Heart right ventricle (tissue), 16 donors: ENCODE measurements around the gene SLC22A13. TPM values are rescaled to one million over a fixed set of nuclear protein-coding genes. Genes with fewer than 3 reads are reported as not detected.

Experiments used
- ATAC-seq, 8 donors: fragments of 200-7000 bp; cut with Tn5 transposase; one replicate each; pipeline ENCODE4 v1.9.1; 2020; ENCODE audit warnings: mild to moderate bottlenecking in 8 of 8, moderate library complexity in 8 of 8, moderate number of reproducible peaks in 1 of 8
- DNase-seq, 2 donors: peaks; one replicate each; pipeline ENCODE4 v3.0.0-alpha.2; 2020
- H3K27ac ChIP-seq, 10 donors: fragments of 200-600 bp; sonication (generic) in 2 of 10; one replicate each; pipeline versions ENCODE4 v1.5.0 to v1.8.0; 2020 to 2022; ENCODE audit warnings: mild to moderate bottlenecking in 3 of 10
- H3K27me3 ChIP-seq, 7 donors: fragments of 200-600 bp; one replicate each; pipeline ENCODE4 v1.8.0; 2021 to 2022; ENCODE audit warnings: mild to moderate bottlenecking in 2 of 7
- H3K36me3 ChIP-seq, 9 donors: fragments of 200-600 bp; sonication (generic) in 1 of 9; one replicate each; pipeline versions ENCODE4 v1.5.0 to v1.8.0; 2020 to 2022; ENCODE audit warnings: mild to moderate bottlenecking in 2 of 9
- H3K4me1 ChIP-seq, 9 donors: fragments of 200-600 bp; sonication (generic) in 1 of 9; one replicate each; pipeline versions ENCODE4 v1.5.0 to v1.8.0; 2020 to 2022; ENCODE audit warnings: mild to moderate bottlenecking in 4 of 9
- H3K4me3 ChIP-seq, 10 donors: fragments of 200-600 bp; sonication (generic) in 2 of 10; one replicate each; pipeline versions ENCODE4 v1.5.0 to v1.8.0; 2020 to 2022; ENCODE audit warnings: mild to moderate bottlenecking in 7 of 10, moderate library complexity in 2 of 10
- H3K9me3 ChIP-seq, 11 donors: fragments of 200-600 bp in 10 of 11; sonication (generic) in 2 of 11; one replicate each; pipeline versions ENCODE4 v1.5.0 to v1.8.0; 2013 to 2022; ENCODE audit warnings: mild to moderate bottlenecking in 2 of 11, control low read depth in 1 of 11, moderate library complexity in 1 of 11
- WGBS, 2 donors: extraction: QIAGEN DNeasy Blood & Tissue Kit; methylation state at CpG; one replicate each; pipeline ENCODE4 v1.1.7; 2013; ENCODE audit warnings: inconsistent platforms in 1 of 2; 5-methylcytosine and 5-hydroxymethylcytosine counted together
- intact Hi-C, 10 donors: fragments of 100-400 bp; cut with DNase I; formaldehyde crosslinking; loops; one replicate each; pipeline versions ENCODE4 v1.11.1 to v1.14.2; 2022
- polyA plus RNA-seq, 2 donors: library from polyadenylated mRNA; stranded (reverse); fragments of 200-250 nt; gene quantifications; one replicate each; pipeline ENCODE4 v1.2.3, GENCODE V29; 2013
- total RNA-seq, 10 donors: library from RNA; stranded (reverse); fragmentation: NEBNext Ultra II Directional in 3 of 10; extraction: Animal tissue kit (Norgen Biotek cat#: 25700) in 3 of 10; gene quantifications; one replicate each; pipeline versions ENCODE4 v1.2.1 to v1.2.4, GENCODE V29; 2021 to 2023
- TF ChIP-seq, protein P1 (sequence below), 9 donors: fragments of 200-600 bp; sonication (generic) in 2 of 9; IDR thresholded peaks; one replicate each; pipeline versions ENCODE4 v1.5.0 to v1.8.0; 2021 to 2022; ENCODE audit warnings: antibody characterized with exemption in 9 of 9, mild to moderate bottlenecking in 5 of 9, moderate library complexity in 1 of 9
- donor health status: Arrhythmogenic right ventricular cardiomyopathy.
- donor health status: ischemic (EF 13 %, LVEDD 7.1; RV severe dilation, severe dysfunction).
- donor health status: healthy with polysubstance abuse.
- donor health status: DM: no; HTN: yes; CAD: no.
- donor health status: DM: no; HTN: no; CAD: no.
- donor health status: ischemic (EF 25% LVEDD 6.9; RV normal size, moderate dysfunction).
- donor health status: ischemic (EF 25% LVEDD 5.7; RV mildly dilated, moderate dysfunction).
- donor health status: healthy.
- donor health status: DM: yes; HTN: yes; CAD: no.
- donor health status: Ischemic cardiomyopathy.
- donor health status: ischemic (EF 35%, LVEDD 5.7; RV mildly dilated, moderate dysfunction).
- donor health status: nonischemic (EF 11% LVEDD 7.7; RV severe dilation, severe dysfunction).
- donor health status: DM: yes; HTN: yes; CAD: no.
- donor health status: PGD.
- donor health status: ischemic (EF 29% LVEDD 5.4; RV normal size, mild dysfunction).
- donor health status: nonischemic (EF 23%, LVEDD 6.1; RV moderate dilation, normal function).

SLC22A13 gene
- total and polyA plus RNA-seq, 12 donors: 0.03 to 0.49 (median 0.25) TPM; not detected in 4

GRCh38 chr3:38315488-38316230 is 50.0 kb downstream of the SLC22A13 start:
- intact Hi-C loops: no loop called here
- Histone ChIP-seq H3K9me3 (peaks cover 0 to 2% (median 0%) of the 10 kb centered on the region in 11 donors), H3K27ac (no peak overlapping the region), H3K27me3 (no peaks in the 10 kb centered on the region), H3K4me1 (peaks cover 0 to 9% (median 0%) of the 10 kb centered on the region in 9 donors), H3K4me3 (no peak overlapping the region), H3K36me3 (no peaks in the 10 kb centered on the region)
- WGBS, 2 donors: 85 to 87% methylated on average over 10 of the region's 10 CpGs
- TF ChIP-seq, protein P1, sequence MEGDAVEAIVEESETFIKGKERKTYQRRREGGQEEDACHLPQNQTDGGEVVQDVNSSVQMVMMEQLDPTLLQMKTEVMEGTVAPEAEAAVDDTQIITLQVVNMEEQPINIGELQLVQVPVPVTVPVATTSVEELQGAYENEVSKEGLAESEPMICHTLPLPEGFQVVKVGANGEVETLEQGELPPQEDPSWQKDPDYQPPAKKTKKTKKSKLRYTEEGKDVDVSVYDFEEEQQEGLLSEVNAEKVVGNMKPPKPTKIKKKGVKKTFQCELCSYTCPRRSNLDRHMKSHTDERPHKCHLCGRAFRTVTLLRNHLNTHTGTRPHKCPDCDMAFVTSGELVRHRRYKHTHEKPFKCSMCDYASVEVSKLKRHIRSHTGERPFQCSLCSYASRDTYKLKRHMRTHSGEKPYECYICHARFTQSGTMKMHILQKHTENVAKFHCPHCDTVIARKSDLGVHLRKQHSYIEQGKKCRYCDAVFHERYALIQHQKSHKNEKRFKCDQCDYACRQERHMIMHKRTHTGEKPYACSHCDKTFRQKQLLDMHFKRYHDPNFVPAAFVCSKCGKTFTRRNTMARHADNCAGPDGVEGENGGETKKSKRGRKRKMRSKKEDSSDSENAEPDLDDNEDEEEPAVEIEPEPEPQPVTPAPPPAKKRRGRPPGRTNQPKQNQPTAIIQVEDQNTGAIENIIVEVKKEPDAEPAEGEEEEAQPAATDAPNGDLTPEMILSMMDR (IDR thresholded peaks at IDR 0.05): no peak
- no peak for ATAC-seq
- no peak for DNase-seq

DNA sequence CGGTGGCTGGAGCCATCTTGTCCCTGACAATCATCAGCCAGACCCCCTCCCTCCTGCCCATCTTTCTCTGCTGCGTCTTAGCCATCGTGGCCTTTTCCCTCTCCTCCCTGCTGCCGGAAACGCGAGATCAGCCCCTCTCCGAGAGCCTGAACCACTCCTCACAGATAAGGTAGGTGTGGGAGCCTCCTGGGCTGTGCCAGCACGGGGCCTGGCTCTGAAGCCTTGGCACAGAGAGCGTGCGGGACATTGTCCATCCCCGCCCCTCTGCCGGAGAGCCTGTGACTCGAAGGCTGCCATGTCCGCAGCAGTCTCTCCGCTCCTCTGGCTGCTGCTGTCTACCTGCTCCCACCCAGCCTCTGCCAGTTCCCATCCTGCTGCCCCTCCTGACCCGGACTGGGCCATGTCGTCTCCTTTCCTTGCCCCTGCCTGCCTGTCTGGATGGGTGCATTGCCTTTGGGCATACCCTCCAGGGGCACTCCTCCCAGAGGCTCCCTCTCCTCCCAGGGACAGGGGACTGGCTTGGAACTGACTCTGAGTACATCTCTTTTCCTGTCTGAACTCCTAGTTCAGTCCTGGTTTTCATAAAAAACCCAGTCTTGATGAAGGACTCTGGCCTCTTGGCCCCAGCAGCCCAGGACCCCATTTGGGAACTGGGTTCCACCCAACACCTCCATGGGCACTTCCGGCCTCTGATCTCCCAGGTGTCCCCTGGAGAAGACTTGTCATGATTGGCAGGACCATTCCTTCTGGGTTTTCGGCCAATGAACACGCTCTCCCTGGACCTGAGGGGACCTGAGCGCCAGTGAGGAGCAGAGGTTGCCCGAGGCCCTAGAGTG is 51.0 kb downstream of the SLC22A13 start:
- H3K4me1 ChIP-seq: no peaks in the 10 kb centered on the region
- H3K9me3 ChIP-seq: peaks cover 0 to 7% (median 0%) of the 10 kb centered on the region in 11 donors
- ATAC-seq (peak in 1 of 8 donors; percentile 38), DNase-seq (no peak)
- WGBS, 2 donors: 73 to 76% methylated on average over 22 of the region's 22 CpGs
- no peaks in the 10 kb centered on the region for H3K27me3 ChIP-seq
- no peaks in the 10 kb centered on the region for H3K36me3 ChIP-seq
- H3K4me3 ChIP-seq: no peak overlapping the region
- TF ChIP-seq, protein P1 (IDR thresholded peaks at IDR 0.05): no peak
- intact Hi-C loops: no loop called here
- H3K27ac ChIP-seq: no peak overlapping the region

DNA sequence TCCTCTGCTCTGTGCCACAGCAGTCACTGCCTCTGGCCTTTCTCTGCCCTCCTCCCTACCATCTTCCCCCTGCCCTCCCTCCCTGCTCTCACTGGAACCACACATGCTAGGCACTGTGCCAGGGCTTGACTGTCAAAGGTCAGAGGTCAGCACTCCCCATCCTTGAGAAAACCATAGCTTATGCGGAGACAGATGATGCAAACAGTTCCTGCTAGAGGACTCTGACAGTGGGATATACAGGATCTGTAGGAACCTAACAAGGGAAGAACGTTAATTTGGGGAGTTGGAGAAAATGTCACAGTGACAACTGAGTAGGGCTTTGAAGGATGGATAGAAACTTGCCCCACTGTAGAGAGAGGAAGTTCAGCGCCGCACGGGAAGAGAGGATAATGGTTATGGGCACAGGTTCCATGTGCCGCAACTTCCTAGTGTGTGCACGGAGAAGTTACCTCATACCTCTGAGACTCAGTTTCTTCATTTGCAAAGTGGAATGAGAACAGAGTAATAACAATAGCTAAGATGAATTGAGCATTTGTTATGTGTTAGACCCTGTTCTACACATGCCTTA is 51.7 kb downstream of the SLC22A13 start:
- Histone ChIP-seq H3K4me3 (no peak overlapping the region), H3K36me3 (no peaks in the 10 kb centered on the region), H3K4me1 (no peaks in the 10 kb centered on the region), H3K27me3 (no peaks in the 10 kb centered on the region), H3K27ac (no peak overlapping the region), H3K9me3 (peaks cover 0 to 10% (median 0%) of the 10 kb centered on the region in 11 donors)
- ATAC-seq: no peak
- 79 to 83% methylated on average over 7 of the region's 7 CpGs for WGBS, 2 donors
- TF ChIP-seq, protein P1 (IDR thresholded peaks at IDR 0.05): no peak
- intact Hi-C loops: no loop called here
- DNase-seq: no peak
